K562 (cell line): ENCODE data around the gene SGCB.

Experiments
- ATF2 ChIP-seq: sonication (generic); formaldehyde crosslinking; IDR thresholded peaks from 2 replicates; pipeline ENCODE4 v1.8.1; 2022; ENCODE audit warnings: missing genetic modification reagents
- HBP1 ChIP-seq: fragments of 450-650 bp; formaldehyde crosslinking; IDR thresholded peaks from 2 replicates; pipeline ENCODE4 v1.4.0; 2022; ENCODE audit warnings: missing genetic modification characterization
- PRPF4 ChIP-seq: fragments of 200-400 bp; formaldehyde crosslinking; IDR thresholded peaks from one replicate; pipeline ENCODE4 v1.6.1; 2017; ENCODE audit warnings: low read length, low read depth, mild to moderate bottlenecking; ENCODE audit not compliant: insufficient read depth, poor library complexity, severe bottlenecking
- SRF ChIP-seq, 2 experiments: fragments of 250-450, 450-650 bp in 1 of 2; sonication (Bioruptor Pico) in 1 of 2; sonication (generic) in 1 of 2; formaldehyde crosslinking; IDR thresholded peaks; 2 replicates each; pipeline versions ENCODE4 v1.5.0 to v1.5.1; 2020 to 2022; ENCODE audit warnings: mild to moderate bottlenecking in 1 of 2, missing genetic modification reagents in 1 of 2
- U2AF2 ChIP-seq: fragments of 200-400 bp; formaldehyde crosslinking; optimal IDR thresholded peaks from 2 replicates; pipeline ENCODE3; 2017; ENCODE audit warnings: low read depth, mild to moderate bottlenecking, low read length
- ZC3H8 ChIP-seq: fragments of 450-650 bp; IDR thresholded peaks from 2 replicates; pipeline ENCODE4 v1.6.1; 2017
- ZNF318 ChIP-seq, 2 experiments: fragments of 450-650 bp; IDR thresholded peaks; 2 replicates each; pipeline ENCODE4 v1.6.1; 2016; ENCODE audit warnings: mild to moderate bottlenecking in 2 of 2, borderline replicate concordance in 1 of 2, low read depth in 1 of 2, moderate library complexity in 1 of 2
- ZNF75A ChIP-seq: fragments of 450-650 bp; formaldehyde crosslinking; IDR thresholded peaks from 2 replicates; pipeline ENCODE4 v1.4.0; 2020; ENCODE audit warnings: mild to moderate bottlenecking
- TF ChIP-seq, protein P1 (sequence below): fragments of 450-650 bp; IDR thresholded peaks from 2 replicates; pipeline ENCODE4 v1.7.0; 2016; ENCODE audit warnings: borderline replicate concordance

DNA sequence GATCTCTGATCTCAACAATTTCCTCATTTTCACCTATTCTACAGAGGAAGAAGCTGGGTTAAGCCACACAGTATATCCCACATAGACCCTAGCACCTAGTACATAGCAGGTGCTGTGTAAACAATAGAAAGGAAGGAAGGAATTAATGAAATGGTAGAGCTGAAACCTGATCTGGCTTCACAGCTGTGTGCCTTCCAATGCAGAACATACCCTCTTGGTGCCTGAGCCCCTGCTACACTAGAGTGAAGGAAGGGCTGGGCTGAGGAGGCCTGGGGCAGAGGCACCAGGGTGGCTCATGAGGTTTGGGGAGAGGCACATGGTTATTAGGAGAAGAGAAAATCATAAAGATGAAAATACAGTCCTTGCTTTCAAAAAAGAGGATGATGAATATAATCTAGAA is 39.3 kb downstream of the SGCB start:
- TF ChIP-seq SRF (CRISPR knock-in tag; IDR thresholded peaks at IDR 0.05): no peak
- no peak for TF ChIP-seq ZNF75A
- TF ChIP-seq U2AF2: no peak
- no peak for TF ChIP-seq ATF2
- no peak for TF ChIP-seq ZC3H8
- no peak for TF ChIP-seq HBP1 (CRISPR knock-in tag)
- TF ChIP-seq PRPF4: no peak
- TF ChIP-seq, protein P1, sequence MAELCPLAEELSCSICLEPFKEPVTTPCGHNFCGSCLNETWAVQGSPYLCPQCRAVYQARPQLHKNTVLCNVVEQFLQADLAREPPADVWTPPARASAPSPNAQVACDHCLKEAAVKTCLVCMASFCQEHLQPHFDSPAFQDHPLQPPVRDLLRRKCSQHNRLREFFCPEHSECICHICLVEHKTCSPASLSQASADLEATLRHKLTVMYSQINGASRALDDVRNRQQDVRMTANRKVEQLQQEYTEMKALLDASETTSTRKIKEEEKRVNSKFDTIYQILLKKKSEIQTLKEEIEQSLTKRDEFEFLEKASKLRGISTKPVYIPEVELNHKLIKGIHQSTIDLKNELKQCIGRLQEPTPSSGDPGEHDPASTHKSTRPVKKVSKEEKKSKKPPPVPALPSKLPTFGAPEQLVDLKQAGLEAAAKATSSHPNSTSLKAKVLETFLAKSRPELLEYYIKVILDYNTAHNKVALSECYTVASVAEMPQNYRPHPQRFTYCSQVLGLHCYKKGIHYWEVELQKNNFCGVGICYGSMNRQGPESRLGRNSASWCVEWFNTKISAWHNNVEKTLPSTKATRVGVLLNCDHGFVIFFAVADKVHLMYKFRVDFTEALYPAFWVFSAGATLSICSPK: no peak
- TF ChIP-seq ZNF318 (IDR thresholded peaks at IDR 0.05; ENCODE audit: borderline replicate concordance in 1 of 2, low read depth in 1 of 2): no peak
